Bronchial epithelial cell (primary cell): ENCODE data around the gene TMEM165. TPM values are rescaled to one million over a fixed set of nuclear protein-coding genes. Genes with fewer than 3 reads are reported as not detected.

Experiments
- DNase-seq: peaks from one replicate; pipeline ENCODE4 v3.0.0-alpha.2; 2010; ENCODE audit warnings: low read depth
- FAIRE-seq: peaks from 2 replicates; lab custom pipeline; 2011; peaks lifted over from hg19 to GRCh38; lab: Jason Lieb, UNC
- H3K27me3 ChIP-seq: 2 replicates; pipeline ENCODE4 v1.5.1; 2011; ENCODE audit warnings: low read length; ENCODE audit not compliant: control insufficient read depth, insufficient read depth
- H3K36me3 ChIP-seq: 2 replicates; pipeline ENCODE4 v1.5.1; 2011; ENCODE audit warnings: low read length; ENCODE audit not compliant: control insufficient read depth, insufficient read depth
- H3K4me3 ChIP-seq: 2 replicates; pipeline ENCODE4 v1.5.1; 2011; ENCODE audit warnings: mild to moderate bottlenecking, low read depth, low read length, control low read depth
- total RNA-seq: library from RNA; depleted of rRNA; stranded (reverse); fragments of >200 nt; gene quantifications from 2 replicates; pipeline ENCODE4 v1.2.1, GENCODE V29; 2014
- TF ChIP-seq, protein P1 (sequence below): IDR thresholded peaks from 2 replicates; pipeline ENCODE4 v1.5.1; 2011; ENCODE audit warnings: mild to moderate bottlenecking, moderate library complexity, low read length, control low read depth, inconsistent platforms; ENCODE audit not compliant: insufficient read depth, severe bottlenecking

The TMEM165 gene
- total RNA-seq, 1 donor from 2014 or later, result 75.8 TPM

DNA sequence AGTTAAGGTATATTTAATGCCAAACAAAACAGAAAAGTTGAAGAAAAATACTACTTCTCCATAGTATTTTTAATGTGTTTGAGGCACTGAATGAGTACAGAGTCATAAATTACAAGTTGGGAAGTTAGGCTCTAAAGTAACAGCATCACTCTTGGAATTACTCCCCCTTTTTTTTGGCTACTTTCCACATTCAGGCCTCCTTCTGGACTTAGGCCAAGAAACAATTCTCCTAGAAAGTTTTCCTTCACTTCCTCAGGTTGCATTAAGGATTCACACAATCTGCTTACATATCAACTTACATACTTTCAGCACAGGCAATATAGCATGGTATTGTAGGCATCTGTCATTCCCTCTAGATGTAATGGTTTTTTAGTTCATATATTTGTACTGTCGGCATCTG lies 52.1 kb downstream of the TMEM165 start:
- Histone ChIP-seq H3K4me3 (no peak overlapping the region), H3K27me3 (no peaks in the 10 kb centered on the region), H3K36me3 (peaks cover 1% of the 10 kb centered on the region)
- no peak for FAIRE-seq
- DNase-seq, result no peak
- TF ChIP-seq, protein P1, sequence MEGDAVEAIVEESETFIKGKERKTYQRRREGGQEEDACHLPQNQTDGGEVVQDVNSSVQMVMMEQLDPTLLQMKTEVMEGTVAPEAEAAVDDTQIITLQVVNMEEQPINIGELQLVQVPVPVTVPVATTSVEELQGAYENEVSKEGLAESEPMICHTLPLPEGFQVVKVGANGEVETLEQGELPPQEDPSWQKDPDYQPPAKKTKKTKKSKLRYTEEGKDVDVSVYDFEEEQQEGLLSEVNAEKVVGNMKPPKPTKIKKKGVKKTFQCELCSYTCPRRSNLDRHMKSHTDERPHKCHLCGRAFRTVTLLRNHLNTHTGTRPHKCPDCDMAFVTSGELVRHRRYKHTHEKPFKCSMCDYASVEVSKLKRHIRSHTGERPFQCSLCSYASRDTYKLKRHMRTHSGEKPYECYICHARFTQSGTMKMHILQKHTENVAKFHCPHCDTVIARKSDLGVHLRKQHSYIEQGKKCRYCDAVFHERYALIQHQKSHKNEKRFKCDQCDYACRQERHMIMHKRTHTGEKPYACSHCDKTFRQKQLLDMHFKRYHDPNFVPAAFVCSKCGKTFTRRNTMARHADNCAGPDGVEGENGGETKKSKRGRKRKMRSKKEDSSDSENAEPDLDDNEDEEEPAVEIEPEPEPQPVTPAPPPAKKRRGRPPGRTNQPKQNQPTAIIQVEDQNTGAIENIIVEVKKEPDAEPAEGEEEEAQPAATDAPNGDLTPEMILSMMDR, result no peak

DNA sequence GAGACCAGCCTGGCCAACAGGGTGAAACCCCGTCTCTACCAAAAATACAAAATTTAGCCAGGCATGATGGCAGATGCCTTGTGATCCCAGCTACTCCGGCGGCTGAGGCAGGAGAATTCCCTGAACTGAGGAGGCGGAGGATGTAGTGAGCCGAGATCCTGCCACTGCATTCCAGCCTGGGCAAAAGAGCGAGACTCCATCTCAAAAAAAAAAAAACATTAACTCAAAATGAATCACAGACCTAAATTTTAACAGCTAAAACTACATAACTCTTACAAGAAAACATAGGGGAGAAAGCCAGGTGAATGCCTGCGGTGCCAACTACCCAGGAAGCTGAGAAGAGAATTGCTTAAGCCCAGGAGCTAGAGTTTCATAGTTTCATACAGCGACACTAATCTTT lies 54.8 kb downstream of the TMEM165 start:
- DNase-seq (no peak), FAIRE-seq (no peak)
- H3K4me3 ChIP-seq, result no peak overlapping the region
- no peaks in the 10 kb centered on the region for H3K27me3 ChIP-seq
- peaks cover 1% of the 10 kb centered on the region for H3K36me3 ChIP-seq
- TF ChIP-seq, protein P1, result no peak

DNA sequence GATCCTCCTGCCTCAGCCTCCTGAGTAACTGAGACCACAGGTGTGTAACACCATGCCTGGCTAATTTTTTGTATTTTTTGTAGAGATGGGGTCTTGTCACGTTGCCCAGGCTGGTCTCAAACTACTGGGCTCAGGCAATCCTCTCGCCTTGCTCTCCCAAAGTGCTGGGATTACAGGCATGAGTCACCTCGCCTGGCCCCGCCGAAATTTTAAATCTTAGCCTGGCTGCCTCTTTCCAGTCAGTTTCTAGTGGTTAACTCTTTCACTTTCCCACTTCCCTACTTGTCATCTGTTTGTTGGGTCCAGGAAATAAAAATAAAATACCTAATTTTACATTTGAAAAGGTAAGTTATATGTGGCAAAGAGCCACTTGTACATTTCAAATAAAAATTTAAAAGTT lies 62.4 kb downstream of the TMEM165 start:
- Histone ChIP-seq H3K27me3 (no peaks in the 10 kb centered on the region), H3K36me3 (no peaks in the 10 kb centered on the region), H3K4me3 (no peak overlapping the region)
- DNase-seq, result no peak
- no peak for FAIRE-seq
- TF ChIP-seq, protein P1, result no peak

DNA sequence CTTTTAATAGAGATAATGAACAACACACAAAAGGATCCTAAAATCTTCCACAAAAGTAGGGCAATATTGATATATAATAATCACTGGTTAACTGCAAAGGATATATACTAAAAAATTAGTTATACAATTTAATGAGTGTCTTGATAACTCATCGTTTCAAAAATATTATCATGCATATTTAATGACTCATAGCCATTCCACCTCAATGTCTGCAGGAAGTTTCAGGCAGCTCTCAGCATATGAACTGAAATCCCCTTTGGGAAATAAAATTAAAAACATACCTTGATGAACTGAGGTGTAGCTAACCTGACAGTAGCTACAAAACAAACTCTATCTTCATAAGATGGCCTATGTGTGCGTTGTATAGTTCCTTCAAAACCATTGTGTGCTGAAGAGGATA lies 62.9 kb downstream of the TMEM165 start:
- TF ChIP-seq, protein P1, result no peak
- no peak overlapping the region for H3K4me3 ChIP-seq
- H3K27me3 ChIP-seq, result no peaks in the 10 kb centered on the region
- H3K36me3 ChIP-seq, result no peaks in the 10 kb centered on the region
- peak; percentile 66 for DNase-seq
- no peak for FAIRE-seq

DNA sequence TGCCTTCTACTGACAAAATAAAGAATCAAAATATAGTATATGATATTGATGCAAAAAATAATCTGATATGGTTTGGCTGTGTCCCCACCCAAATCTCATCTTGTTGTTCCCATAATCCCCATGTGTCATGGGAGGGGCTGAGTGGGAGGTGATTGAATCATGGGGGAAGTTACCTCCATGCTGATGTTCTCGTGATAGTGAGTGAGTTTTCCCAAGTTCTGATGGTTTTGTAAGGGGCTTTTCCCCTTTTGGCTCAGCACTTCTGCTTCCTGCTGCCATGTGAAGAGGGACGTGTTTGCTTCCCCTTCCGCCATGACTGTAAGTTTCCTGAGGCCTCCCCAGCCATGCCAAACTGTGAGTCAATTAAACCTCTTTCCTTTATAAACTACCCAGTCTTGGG lies 70.2 kb downstream of the TMEM165 start:
- TF ChIP-seq, protein P1, result no peak
- no peak for DNase-seq
- Histone ChIP-seq H3K36me3 (no peaks in the 10 kb centered on the region), H3K4me3 (no peak overlapping the region), H3K27me3 (no peaks in the 10 kb centered on the region)
- FAIRE-seq, result no peak

DNA sequence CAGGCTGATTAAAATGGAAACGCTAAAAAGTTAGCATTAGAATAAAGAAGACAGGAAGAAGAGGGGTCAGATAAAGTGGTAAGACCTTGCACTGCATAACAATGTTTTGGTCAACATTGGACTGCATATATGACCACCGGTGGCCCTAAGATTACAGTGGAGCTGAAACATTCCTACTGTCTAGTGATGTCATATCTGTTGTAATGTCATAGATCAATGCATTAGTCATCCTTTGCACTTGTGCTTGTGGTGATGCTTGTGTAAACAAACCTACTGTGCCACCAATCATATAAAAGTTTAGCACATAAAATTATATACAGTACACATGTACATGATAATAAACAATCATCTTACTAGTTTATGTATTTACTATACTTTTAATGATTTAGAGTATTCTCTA lies 73.0 kb downstream of the TMEM165 start:
- no peak for FAIRE-seq
- TF ChIP-seq, protein P1, result no peak
- Histone ChIP-seq H3K4me3 (no peak overlapping the region), H3K27me3 (no peaks in the 10 kb centered on the region), H3K36me3 (peaks cover 3% of the 10 kb centered on the region)
- DNase-seq, result peak; percentile 64
